Neural cell (in vitro differentiated cells): ENCODE measurements around the gene ICE2.

Experiments used
- EP300 ChIP-seq: fragments of 450-650 bp; conservative IDR thresholded peaks from 2 replicates; pipeline ENCODE4 v1.6.1; 2014; ENCODE audit warnings: antibody characterized with exemption, mild to moderate bottlenecking, moderate library complexity; ENCODE audit not compliant: poor library complexity, severe bottlenecking
- EZH2 ChIP-seq: fragments of 200-600, 300-800 bp; shearing (Covaris generic), sonication (generic); IDR thresholded peaks from 2 replicates; pipeline ENCODE4 v1.6.1; 2014; ENCODE audit warnings: antibody characterized with exemption, low read length, borderline replicate concordance, mild to moderate bottlenecking; ENCODE audit not compliant: insufficient read depth, poor library complexity, severe bottlenecking
- MXI1 ChIP-seq: fragments of 450-650 bp; conservative IDR thresholded peaks from 2 replicates; pipeline ENCODE4 v1.6.1; 2014; ENCODE audit warnings: antibody characterized with exemption, mild to moderate bottlenecking; ENCODE audit not compliant: poor library complexity, severe bottlenecking
- POLR2AphosphoS5 ChIP-seq: IDR thresholded peaks from 2 replicates; pipeline ENCODE4 v1.6.1; 2012
- RAD21 ChIP-seq: fragments of 450-650 bp; conservative IDR thresholded peaks from 2 replicates; pipeline ENCODE4 v1.6.1; 2014; ENCODE audit warnings: antibody characterized with exemption, mild to moderate bottlenecking, moderate library complexity
- SMC3 ChIP-seq: fragments of 450-650 bp; conservative IDR thresholded peaks from 2 replicates; pipeline ENCODE4 v1.6.1; 2014; ENCODE audit warnings: antibody characterized with exemption, mild to moderate bottlenecking, moderate library complexity; ENCODE audit not compliant: poor library complexity
- TAF1 ChIP-seq: IDR thresholded peaks from 2 replicates; pipeline ENCODE4 v1.6.1; 2012; ENCODE audit warnings: low read depth
- TF ChIP-seq, protein P1 (sequence below): fragments of 450-650 bp; IDR thresholded peaks from 2 replicates; pipeline ENCODE4 v1.5.1; 2014; ENCODE audit warnings: antibody characterized with exemption, mild to moderate bottlenecking, moderate library complexity; ENCODE audit not compliant: poor library complexity, severe bottlenecking
- TF ChIP-seq, protein P2 (sequence below): IDR thresholded peaks from 2 replicates; pipeline ENCODE4 v1.6.1; 2012; ENCODE audit warnings: borderline replicate concordance

- TF ChIP-seq MXI1 (peak; percentile 94), TAF1 (no peak), SMC3 (peak; percentile 42), POLR2AphosphoS5 (peak; percentile 98), EZH2 (no peak), EP300 (peak; percentile 75), RAD21 (peak; percentile 33)
- TF ChIP-seq, protein P1, sequence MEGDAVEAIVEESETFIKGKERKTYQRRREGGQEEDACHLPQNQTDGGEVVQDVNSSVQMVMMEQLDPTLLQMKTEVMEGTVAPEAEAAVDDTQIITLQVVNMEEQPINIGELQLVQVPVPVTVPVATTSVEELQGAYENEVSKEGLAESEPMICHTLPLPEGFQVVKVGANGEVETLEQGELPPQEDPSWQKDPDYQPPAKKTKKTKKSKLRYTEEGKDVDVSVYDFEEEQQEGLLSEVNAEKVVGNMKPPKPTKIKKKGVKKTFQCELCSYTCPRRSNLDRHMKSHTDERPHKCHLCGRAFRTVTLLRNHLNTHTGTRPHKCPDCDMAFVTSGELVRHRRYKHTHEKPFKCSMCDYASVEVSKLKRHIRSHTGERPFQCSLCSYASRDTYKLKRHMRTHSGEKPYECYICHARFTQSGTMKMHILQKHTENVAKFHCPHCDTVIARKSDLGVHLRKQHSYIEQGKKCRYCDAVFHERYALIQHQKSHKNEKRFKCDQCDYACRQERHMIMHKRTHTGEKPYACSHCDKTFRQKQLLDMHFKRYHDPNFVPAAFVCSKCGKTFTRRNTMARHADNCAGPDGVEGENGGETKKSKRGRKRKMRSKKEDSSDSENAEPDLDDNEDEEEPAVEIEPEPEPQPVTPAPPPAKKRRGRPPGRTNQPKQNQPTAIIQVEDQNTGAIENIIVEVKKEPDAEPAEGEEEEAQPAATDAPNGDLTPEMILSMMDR, result peak; percentile 57
- TF ChIP-seq, protein P2, sequence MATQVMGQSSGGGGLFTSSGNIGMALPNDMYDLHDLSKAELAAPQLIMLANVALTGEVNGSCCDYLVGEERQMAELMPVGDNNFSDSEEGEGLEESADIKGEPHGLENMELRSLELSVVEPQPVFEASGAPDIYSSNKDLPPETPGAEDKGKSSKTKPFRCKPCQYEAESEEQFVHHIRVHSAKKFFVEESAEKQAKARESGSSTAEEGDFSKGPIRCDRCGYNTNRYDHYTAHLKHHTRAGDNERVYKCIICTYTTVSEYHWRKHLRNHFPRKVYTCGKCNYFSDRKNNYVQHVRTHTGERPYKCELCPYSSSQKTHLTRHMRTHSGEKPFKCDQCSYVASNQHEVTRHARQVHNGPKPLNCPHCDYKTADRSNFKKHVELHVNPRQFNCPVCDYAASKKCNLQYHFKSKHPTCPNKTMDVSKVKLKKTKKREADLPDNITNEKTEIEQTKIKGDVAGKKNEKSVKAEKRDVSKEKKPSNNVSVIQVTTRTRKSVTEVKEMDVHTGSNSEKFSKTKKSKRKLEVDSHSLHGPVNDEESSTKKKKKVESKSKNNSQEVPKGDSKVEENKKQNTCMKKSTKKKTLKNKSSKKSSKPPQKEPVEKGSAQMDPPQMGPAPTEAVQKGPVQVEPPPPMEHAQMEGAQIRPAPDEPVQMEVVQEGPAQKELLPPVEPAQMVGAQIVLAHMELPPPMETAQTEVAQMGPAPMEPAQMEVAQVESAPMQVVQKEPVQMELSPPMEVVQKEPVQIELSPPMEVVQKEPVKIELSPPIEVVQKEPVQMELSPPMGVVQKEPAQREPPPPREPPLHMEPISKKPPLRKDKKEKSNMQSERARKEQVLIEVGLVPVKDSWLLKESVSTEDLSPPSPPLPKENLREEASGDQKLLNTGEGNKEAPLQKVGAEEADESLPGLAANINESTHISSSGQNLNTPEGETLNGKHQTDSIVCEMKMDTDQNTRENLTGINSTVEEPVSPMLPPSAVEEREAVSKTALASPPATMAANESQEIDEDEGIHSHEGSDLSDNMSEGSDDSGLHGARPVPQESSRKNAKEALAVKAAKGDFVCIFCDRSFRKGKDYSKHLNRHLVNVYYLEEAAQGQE, result peak; percentile 78
Measured at GRCh38 chr15:60478566-60479360, at the start of gene ICE2.
